ENCODE results near the gene NBDY.
"Not testable (repeated sequence)": the region's sequence is repeated elsewhere in the genome, so short reads cannot be mapped to it uniquely, and the experiment has no call there.

Gene NBDY

GRCh38 chrX:56764153-56764974 is 35.3 kb downstream of the NBDY start:
- DNase-seq (ENCODE audit: low read depth), result peak; percentile 69

DNA sequence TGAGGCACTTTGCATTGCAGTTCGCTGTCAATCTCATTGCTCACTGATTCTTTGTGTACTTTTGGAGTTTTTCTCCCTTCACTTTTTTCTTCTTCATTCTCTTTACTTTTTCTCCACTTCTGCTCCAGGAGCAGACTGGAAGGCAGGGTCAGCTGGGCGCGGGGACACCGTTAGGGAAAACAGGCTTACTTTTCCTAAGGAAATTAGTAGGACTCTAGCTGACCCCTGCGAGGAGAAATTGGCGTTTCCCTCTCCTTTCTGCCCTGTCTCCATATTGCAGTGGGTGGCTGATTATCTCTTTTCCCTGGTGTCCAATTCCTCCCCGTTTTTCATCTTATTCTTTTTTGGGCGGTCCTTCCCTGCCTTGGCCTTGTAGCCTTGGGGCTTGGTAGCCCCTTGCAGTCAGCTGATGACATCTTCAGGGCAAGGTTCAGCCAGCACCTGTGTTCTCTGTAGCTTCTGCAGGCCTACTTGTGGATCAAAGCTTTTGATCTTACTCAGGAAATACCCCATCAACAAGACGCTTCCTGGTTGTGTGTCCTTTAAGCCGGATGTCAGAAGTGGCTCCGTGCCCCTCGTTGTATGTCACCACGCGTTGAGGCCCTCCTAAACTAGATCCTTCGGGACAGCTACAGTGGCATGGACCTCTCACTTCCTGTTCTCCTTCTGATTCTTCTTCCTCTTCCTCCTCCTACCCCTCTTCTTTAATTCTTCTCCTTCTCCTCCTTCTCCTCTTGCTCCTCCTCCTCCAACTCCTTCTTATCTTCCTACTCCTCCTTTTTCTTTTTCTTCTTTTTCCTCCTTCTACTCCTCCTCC is 36.1 kb downstream of the NBDY start:
- no peak for DNase-seq (ENCODE audit: low read depth)

DNA sequence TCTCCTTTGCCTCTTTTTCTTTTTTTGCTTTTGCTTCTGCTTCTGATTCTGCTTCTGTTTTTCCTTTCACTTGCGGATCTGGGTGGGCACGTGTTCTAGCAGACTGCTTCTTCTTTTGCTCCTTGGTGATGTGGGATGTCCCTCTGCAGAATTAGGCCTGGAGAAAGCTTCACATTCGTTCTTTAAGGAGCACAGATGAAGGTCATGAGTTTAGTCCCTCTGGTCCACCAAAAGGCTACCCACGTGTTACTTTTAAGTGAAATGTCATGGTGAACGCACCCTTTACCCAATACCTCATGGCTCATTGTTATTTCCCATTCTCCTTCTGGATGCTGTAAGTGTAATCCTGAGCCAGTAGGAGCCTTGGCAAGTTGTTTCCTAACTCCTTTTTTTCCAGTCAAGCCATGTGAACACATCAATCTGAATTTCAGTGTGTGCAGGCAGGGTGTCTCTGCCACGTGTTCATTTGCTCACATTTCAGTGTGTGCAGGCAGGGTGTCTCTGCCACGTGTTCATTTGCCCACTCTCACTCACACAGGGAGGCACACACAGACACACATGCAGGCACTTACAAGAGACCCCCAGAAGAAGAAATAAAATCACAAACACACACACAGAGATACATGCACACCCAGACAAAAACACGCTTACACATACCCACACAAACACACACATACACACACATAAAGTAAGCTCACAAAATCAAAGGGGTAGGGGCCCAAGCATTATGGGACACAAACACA is 36.9 kb downstream of the NBDY start:
- DNase-seq (ENCODE audit: low read depth), result no peak

GRCh38 chrX:56766554-56767347 is 37.7 kb downstream of the NBDY start:
- DNase-seq (ENCODE audit: low read depth), result no peak

DNA sequence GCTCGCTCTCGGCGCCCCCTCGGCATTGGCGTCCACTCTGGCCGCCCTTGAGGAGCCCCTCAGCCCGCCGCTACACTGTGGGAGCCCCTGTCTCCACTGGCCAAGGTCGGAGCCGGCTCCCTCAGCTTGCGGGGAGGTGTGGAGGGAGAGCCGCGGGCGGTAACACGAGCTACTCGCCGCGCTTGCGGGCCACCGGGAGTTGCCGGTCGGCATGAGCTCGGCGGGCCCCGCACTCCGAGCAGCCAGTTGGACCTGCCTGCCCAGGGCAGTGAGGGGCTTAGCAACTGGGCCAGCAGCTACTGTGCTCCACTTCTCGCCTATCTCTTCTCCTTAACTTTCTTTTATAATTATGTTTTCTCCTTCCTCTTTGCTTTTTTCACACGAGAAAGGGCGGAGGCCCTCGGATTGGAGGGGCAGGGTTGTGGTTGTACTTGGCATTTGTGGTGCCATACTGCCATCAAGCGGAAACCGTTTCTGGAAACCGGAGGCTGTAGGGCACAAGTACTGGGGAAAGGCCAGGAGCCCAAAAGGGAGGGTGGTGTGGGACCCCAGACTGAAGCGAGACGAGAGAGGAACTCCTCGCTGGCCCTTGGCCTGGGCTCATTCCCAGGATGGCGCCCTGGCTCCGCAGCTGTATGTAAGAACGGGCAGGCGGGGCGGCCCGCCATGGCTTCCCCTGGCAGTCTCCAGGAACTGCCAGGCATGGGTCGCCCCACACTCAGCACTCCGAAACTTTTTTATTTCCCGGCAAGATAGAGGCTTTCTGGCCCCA is 38.5 kb downstream of the NBDY start:
- not testable (repeated sequence) for DNase-seq (ENCODE audit: low read depth)

DNA sequence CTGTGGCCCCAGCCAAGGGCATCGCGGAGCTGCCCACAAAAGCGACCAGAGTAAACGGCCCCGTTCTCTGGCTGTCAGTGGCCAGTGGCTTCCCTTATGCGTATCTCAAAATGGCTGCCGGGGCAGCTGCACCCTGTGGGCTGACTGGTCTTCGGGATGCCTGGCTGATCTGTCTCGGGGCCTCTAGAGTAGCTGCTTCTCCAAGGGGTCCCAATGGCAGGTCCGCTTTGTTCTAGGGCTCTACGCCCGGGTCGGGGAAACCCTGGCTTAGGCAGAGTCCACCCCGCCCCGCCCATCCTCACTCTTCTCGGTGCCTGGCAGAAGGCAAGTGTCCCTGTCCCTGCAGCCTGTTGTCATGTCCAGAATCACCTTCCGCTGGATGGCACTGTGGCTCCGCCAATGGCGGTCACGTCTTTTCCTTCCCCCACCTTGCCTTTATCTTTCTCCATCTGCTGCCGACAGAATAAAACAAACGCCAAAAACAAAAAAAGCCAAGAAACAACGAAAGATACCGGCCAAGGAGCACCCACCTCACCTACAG is 39.1 kb downstream of the NBDY start:
- not testable (repeated sequence) for DNase-seq (ENCODE audit: low read depth)

- DNase-seq (ENCODE audit: low read depth), result not testable (repeated sequence)
Observed at GRCh38 chrX:56772675-56773521, 43.9 kb downstream of the NBDY start.

GRCh38 chrX:56773522-56774060 is 44.5 kb downstream of the NBDY start:
- not testable (repeated sequence) for DNase-seq (ENCODE audit: low read depth)

DNA sequence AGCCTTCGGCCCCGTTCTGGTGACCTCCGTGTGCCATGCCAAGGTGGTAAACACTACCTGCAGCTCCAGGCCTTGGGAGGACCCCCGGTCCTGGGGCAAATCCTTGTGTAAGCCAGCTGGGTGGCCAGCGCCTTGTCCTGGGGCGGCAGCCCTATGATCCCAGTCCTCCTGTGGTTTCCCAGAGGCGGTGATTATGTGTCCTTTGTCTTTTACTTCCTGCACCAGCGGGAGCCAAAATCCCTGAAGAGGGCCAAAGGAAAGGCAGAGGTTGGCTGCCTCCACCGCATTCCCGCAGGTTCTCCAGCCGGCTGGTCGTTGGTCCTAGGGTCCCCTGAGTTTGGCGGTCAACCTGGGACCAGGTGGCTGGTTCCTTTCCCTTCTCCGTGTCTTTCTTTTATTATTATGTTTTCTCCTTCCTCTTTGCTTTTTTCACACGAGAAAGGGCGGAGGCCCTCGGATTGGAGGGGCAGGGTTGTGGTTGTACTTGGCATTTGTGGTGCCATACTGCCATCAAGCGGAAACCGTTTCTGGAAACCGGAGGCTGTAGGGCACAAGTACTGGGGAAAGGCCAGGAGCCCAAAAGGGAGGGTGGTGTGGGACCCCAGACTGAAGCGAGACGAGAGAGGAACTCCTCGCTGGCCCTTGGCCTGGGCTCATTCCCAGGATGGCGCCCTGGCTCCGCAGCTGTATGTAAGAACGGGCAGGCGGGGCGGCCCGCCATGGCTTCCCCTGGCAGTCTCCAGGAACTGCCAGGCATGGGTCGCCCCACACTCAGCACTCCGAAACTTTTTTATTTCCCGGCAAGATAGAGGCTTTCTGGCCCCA is 49.3 kb downstream of the NBDY start:
- DNase-seq (ENCODE audit: low read depth), result not testable (repeated sequence)

GRCh38 chrX:56778924-56779468 is 50.0 kb downstream of the NBDY start:
- DNase-seq (ENCODE audit: low read depth), result not testable (repeated sequence)

GRCh38 chrX:56780681-56781649 is 51.9 kb downstream of the NBDY start:
- not testable (repeated sequence) for DNase-seq (ENCODE audit: low read depth)

DNA sequence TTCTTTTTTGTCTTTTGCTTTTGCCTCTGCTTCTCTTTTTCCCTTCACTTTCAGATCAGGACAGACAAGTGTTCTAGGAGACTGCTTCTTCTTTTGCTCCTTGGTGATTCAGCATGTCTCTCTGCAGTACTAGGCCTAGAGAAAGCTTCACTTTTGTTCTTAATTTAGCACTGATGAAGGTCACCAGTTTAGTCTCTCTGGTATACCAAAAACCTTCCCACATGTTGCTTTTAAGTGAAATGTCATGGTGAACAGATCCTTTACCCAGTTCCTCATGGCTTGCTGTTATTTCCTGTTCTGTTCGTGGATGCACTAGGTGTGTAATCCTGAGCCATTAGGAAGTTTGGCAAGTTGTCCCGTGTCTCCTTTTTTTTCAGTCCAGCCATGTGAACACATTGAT is 53.3 kb downstream of the NBDY start:
- DNase-seq (ENCODE audit: low read depth), result no peak

DNA sequence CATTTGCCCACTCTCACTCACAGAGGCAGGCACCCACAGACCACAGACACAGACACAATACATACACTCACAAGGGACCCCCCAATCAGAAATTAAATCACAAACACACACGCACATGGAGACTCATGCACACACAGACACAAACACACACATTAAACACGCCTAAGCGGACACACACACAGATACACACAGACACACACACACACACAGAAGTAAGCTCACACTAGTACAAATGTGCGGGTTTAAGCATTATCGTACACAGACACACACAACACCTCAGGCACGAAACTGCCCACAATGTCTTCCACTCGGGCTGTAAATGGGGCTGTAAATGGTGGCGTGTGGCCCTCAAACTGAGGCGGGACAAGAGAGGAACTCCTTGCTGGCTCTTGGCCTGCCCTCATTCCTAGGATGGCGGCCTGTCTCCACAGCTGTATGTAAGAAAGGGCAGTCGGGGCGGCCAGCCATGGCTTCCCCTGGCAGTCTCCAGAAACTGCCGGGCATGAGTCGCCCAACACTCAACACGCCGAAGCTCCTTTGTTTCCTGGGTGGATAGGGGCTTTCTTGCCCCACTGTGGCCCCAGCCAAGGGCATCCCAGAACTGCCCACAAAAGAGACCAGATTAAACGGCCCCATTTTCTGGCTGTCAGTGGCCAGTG is 53.9 kb downstream of the NBDY start:
- no peak for DNase-seq (ENCODE audit: low read depth)

- DNase-seq (ENCODE audit: low read depth), result peak; percentile 53
Observed at GRCh38 chrX:56783450-56783831, 54.4 kb downstream of the NBDY start.

- no peak for DNase-seq (ENCODE audit: low read depth)
Observed at GRCh38 chrX:56783996-56784620, 55.1 kb downstream of the NBDY start.

GRCh38 chrX:56784666-56785065 is 55.6 kb downstream of the NBDY start:
- no peak for DNase-seq (ENCODE audit: low read depth)

Data from activated gamma-delta T cell treated with anti-CD3 and anti-CD28 coated beads, Interleukin-2, amount 50 U/mL, for 16 hours (primary cell).